SH-SY5Y (cell line): ENCODE measurements around the gene SAMD4B.

Experiments used
- GATA2 ChIP-seq: IDR thresholded peaks from 2 replicates; pipeline ENCODE4 v1.6.1; 2011; ENCODE audit warnings: mild to moderate bottlenecking, low read depth, low read length
- GATA3 ChIP-seq: IDR thresholded peaks from 2 replicates; pipeline ENCODE4 v1.6.1; 2011; ENCODE audit warnings: low read depth, mild to moderate bottlenecking, low read length, moderate library complexity

The SAMD4B gene

GRCh38 chr19:39362682-39363657 is 20.7 kb downstream of the SAMD4B start:
- TF ChIP-seq GATA3 (no peak), GATA2 (no peak)

DNA sequence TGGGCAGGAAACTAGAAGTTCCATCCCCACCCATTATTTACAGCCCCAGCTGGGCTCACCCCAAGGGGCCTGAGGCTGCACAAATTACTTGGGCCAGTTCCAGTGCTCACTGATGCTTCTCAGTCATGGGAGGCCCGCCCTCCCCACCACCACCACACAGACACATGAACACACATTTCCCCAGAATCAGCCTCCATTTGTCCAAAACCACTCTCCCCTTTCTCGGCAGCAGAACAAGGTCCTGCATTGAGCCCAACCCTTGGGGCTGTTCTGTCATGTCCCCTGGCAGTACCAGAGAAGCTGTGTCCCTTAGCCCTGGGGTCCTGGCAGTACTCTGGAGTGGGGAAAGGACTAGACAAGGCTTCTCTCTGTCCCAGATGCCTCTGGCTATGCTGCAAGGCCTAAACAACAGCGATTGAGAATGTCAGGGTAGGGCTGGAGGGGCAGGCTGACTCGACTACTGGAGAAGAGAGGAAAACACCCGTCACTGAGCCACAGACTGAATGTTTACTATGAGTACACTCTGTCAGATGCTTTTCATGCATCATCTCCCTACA is 21.8 kb downstream of the SAMD4B start:
- TF ChIP-seq GATA2 = no peak
- TF ChIP-seq GATA3 = no peak

GRCh38 chr19:39365531-39365930 is 23.3 kb downstream of the SAMD4B start:
- TF ChIP-seq GATA3 (no peak), GATA2 (no peak)

DNA sequence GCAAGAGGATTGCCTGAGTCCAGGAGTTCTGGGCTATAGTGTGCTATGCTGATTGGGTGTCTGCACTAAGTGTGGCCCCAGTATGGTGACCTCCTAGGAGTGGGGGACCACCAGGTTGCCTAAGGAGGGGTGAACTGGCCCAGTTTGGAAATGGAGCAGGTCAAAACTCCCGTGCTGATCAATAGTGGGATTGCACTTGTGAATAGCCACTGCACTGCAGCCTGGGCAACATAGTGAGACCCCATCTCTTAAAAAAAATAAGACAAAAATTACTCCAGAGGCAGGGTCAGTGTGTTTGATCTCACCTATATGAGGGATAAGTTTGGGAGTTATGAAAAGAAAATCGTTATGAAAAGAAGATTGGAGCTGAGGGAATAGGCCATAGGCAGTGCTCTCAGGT is 27.0 kb downstream of the SAMD4B start:
- TF ChIP-seq GATA3 = no peak
- TF ChIP-seq GATA2 = no peak

GRCh38 chr19:39370735-39371134 is 28.5 kb downstream of the SAMD4B start:
- TF ChIP-seq GATA2 = no peak
- no peak for TF ChIP-seq GATA3

- TF ChIP-seq GATA3 = no peak
- no peak for TF ChIP-seq GATA2
Measured at GRCh38 chr19:39372047-39372802, 30.0 kb downstream of the SAMD4B start.

DNA sequence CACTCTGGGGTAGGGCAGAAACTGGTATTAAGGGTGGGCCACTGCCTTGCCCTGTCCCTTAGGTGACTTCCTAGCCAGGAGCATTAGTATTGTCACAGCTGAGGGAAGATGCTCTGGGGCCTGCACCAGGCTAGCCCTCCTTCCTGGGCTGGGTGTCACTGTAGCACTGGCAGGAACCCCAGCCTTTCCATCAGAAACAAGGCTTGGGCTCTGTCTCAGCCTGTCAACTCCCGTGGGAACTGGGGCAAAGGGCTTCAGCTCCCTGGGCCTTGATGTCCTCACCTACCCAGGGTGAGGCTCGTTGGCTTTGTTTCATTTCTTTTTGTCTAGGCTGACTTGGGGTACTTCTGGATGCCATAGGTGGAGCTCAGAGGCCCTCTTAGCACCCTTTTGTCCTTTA is 30.7 kb downstream of the SAMD4B start:
- no peak for TF ChIP-seq GATA3
- TF ChIP-seq GATA2 = no peak

DNA sequence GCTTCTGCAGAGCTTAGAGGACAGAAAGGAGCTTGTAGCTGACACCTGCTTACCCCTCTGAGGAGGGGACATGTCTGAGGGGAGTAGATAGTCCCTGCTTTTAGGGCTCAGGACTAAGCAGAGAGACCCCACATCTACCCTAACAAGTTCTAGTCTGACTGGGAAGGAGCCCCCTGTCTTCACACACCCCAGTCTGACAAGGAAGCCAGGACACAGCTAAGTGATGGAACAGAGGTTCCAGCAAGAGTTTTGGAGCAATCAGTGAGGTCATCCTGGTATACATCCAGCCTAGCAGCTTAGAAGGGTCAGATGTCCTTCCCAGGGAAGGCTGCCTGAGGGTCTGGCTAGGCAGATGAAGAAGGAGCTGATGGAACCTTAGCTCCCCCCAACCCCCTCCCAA is 33.7 kb downstream of the SAMD4B start:
- no peak for TF ChIP-seq GATA2
- TF ChIP-seq GATA3 = no peak

DNA sequence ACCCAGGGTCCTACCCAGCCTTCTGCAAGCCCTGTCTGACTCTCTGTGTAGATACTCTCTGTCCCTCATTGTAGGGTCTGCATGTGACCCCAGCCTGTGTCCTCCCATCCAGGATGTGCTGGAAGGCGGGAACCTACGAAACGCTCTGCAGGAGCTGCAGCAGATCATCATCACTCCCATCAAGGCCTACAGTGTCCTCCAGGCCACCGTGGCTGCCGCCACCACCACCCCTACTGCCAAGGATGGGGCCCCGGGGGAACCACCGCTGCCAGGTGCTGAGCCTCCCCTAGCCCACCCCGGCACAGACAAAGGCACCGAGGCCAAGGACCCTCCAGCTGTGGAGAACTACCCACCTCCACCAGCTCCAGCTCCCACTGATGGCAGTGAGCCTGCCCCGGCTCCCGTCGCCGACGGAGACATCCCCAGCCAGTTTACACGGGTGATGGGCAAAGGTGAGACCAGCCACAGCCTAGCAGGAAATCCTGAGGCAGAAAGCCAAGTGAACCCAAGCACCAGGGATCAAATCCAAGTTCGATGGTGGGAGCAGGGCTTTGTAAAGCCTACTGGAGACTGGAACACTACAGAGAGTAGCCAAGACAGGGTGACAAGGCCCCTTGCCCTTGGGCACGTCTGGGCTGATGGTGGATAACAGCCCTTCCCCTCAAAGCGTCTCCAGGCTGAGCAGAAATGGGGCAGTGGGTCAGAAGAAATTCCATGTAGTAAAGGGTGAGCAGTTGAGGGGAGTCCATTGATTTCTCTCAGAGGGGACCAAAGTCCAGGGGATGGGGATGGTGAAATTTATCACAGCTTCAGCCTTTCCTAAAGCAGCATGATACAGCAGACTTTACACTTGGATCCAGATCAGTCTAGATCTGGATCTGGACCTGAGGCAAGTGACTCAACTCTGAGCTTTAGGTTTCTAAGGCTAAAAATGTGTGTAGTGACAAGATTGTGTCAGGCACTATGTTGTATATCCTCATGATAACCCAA is 35.4 kb downstream of the SAMD4B start:
- TF ChIP-seq GATA3 (no peak), GATA2 (no peak)

- TF ChIP-seq GATA2 (no peak), GATA3 (no peak)
Measured at GRCh38 chr19:39379865-39380396, 37.7 kb downstream of the SAMD4B start.

GRCh38 chr19:39380521-39381502 is 38.6 kb downstream of the SAMD4B start:
- TF ChIP-seq GATA3 = no peak
- TF ChIP-seq GATA2 = no peak
